ENCODE measurements around the gene PMAIP1.

DNA sequence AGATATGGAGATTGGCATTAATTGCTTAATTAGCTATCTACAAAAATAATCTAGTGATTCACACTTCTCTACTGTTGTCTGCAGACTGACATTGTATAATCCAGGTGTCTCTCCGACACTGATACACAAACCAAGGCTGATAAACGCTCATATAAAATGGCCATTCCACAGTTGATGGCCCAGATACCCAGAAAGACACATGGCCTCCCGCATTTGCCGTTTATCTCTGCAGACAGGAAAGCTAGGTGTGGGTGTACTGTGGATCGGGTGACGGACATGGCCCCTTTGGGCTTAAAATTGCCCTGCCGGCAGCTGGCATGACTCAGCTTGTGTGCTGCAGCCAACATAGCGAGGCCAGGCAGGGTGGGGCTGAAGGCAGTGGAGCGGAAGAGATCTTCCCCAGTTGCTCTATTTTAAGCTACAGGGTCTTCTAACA, 18.5 kb downstream of the PMAIP1 start:
- TF ChIP-seq, protein P1, sequence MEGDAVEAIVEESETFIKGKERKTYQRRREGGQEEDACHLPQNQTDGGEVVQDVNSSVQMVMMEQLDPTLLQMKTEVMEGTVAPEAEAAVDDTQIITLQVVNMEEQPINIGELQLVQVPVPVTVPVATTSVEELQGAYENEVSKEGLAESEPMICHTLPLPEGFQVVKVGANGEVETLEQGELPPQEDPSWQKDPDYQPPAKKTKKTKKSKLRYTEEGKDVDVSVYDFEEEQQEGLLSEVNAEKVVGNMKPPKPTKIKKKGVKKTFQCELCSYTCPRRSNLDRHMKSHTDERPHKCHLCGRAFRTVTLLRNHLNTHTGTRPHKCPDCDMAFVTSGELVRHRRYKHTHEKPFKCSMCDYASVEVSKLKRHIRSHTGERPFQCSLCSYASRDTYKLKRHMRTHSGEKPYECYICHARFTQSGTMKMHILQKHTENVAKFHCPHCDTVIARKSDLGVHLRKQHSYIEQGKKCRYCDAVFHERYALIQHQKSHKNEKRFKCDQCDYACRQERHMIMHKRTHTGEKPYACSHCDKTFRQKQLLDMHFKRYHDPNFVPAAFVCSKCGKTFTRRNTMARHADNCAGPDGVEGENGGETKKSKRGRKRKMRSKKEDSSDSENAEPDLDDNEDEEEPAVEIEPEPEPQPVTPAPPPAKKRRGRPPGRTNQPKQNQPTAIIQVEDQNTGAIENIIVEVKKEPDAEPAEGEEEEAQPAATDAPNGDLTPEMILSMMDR (IDR thresholded peaks at IDR 0.05) = no peak
- TF ChIP-seq POLR2A (IDR thresholded peaks at IDR 0.05) (no peak), POLR2AphosphoS5 (IDR thresholded peaks at IDR 0.05) (no peak), EP300 (IDR thresholded peaks at IDR 0.05) (no peak)
